Measurements from ENCODE around the gene RSL1D1. TPM values are rescaled to one million over a fixed set of nuclear protein-coding genes. Genes with fewer than 3 reads are reported as not detected.

RSL1D1 gene
- total and polyA plus RNA-seq, 2 donors (not counting 1 experiment from before 2014, with no cell fraction given), result 40.5 to 158 TPM

DNA sequence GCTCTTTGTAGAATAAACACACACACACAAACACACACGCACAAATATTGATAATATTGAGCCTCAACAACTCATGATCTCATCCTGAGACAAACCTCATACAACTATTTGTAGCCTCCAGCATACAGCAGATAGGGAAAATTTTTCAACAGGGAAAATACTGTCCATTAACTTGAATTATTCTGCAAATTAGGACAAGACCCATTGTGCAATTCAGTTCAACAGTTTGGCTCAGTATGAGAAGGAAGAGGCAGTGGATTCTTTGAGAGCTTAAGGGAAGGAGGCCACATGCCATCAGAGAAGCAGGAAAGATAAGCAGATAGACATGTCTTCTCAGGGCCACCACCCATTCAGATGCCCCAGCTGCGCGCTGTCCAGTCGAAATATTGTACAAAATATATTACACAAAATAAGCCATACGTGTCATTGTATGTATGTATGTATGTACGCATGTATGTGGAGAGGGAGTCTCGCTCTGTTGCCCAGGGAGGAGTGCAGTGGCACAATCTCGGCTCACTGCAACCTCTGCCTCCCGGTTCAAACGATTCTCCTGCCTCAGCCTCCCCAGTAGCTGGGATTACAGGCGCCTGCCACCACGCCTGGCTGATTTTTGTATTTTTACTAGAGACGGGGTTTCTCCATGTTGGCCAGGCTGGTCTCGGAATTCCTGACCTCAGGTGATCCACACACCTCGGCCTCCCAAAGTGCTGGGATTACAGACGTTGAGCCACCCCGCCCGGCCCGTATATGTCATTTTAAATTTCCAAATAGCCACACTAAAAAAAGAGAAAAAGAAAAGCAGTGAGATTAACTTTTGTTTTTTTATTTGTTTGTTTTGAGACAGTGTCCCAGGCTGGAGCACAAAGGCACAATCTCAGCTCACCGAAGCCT, 56.1 kb downstream of the RSL1D1 start:
- Histone ChIP-seq H3K4me3 (replicated peaks in 1 of 4; ENCODE audit: control extremely low read depth in 1 of 4, insufficient read depth in 1 of 4, low read depth in 3 of 4, low read length in 4 of 4) (peak overlapping the region; percentile 80 to 99 (median 87)), H3K4me2 (ENCODE audit: extremely low read depth, insufficient read depth, low read length) (peak overlapping the region; percentile 61), H3K27ac (ENCODE audit: insufficient read depth, low read length) (no peak overlapping the region), H3K9me3 (ENCODE audit: control insufficient read depth, insufficient read depth, low read depth, low read length) (no peaks in the 10 kb centered on the region), H3K27me3 (ENCODE audit: control insufficient read depth, insufficient read depth, low read length) (no peaks in the 10 kb centered on the region), H3K9ac (ENCODE audit: insufficient read depth, low read length) (no peak overlapping the region), H3K36me3 (ENCODE audit: control insufficient read depth, insufficient read depth, low read length) (no peaks in the 10 kb centered on the region), H3K79me2 (ENCODE audit: control insufficient read depth, insufficient read depth, low read length) (peaks cover 82% of the 10 kb centered on the region), H3K4me1 (ENCODE audit: control insufficient read depth, extremely low read depth, insufficient read depth, low read length) (no peaks in the 10 kb centered on the region), H2AFZ (ENCODE audit: low read length) (no peak overlapping the region), H4K20me1 (ENCODE audit: control insufficient read depth, extremely low read depth, insufficient read depth, low read length) (no peaks in the 10 kb centered on the region)
- peak in 1 of 2 donors; percentile 54 for DNase-seq (ENCODE audit: low read depth in 2 of 2)
- TF ChIP-seq EZH2 (IDR thresholded peaks at IDR 0.05; ENCODE audit: low read length, missing control alignments), result no peak
- TF ChIP-seq, protein P1, sequence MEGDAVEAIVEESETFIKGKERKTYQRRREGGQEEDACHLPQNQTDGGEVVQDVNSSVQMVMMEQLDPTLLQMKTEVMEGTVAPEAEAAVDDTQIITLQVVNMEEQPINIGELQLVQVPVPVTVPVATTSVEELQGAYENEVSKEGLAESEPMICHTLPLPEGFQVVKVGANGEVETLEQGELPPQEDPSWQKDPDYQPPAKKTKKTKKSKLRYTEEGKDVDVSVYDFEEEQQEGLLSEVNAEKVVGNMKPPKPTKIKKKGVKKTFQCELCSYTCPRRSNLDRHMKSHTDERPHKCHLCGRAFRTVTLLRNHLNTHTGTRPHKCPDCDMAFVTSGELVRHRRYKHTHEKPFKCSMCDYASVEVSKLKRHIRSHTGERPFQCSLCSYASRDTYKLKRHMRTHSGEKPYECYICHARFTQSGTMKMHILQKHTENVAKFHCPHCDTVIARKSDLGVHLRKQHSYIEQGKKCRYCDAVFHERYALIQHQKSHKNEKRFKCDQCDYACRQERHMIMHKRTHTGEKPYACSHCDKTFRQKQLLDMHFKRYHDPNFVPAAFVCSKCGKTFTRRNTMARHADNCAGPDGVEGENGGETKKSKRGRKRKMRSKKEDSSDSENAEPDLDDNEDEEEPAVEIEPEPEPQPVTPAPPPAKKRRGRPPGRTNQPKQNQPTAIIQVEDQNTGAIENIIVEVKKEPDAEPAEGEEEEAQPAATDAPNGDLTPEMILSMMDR (conservative IDR thresholded peaks at IDR 0.05 in 1 of 2, IDR thresholded peaks at IDR 0.05 in 1 of 2; ENCODE audit: low read depth in 1 of 2, low read length in 2 of 2), result no peak

DNA sequence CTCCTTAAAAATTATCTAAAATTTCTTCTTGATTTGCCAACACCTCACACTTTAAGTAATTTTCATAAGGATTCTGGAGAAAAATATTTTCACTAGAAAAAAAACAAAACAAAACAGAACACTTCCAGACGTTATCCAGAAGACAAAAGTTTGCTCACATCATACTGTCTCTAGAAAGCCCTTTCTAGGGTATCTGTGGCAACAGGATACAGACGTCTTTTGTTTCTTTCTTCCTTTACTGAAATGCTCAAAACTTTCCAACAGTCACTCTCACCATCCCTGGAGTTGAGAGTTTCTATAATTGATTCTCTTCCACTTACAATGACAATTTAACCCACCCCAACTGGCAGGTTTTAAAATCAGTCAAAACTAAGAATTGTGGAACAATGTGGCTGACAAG, 56.9 kb downstream of the RSL1D1 start:
- no peaks in the 10 kb centered on the region for H3K36me3 ChIP-seq (ENCODE audit: control insufficient read depth, insufficient read depth, low read length)
- H3K4me3 ChIP-seq (replicated peaks in 1 of 4; ENCODE audit: control extremely low read depth in 1 of 4, insufficient read depth in 1 of 4, low read depth in 3 of 4, low read length in 4 of 4), result peak overlapping the region in 1 of 4 experiments; percentile 99
- H3K27me3 ChIP-seq (ENCODE audit: control insufficient read depth, insufficient read depth, low read length), result no peaks in the 10 kb centered on the region
- no peak overlapping the region for H3K9ac ChIP-seq (ENCODE audit: insufficient read depth, low read length)
- no peaks in the 10 kb centered on the region for H3K9me3 ChIP-seq (ENCODE audit: control insufficient read depth, insufficient read depth, low read depth, low read length)
- no peak for DNase-seq (ENCODE audit: low read depth in 2 of 2)
- no peak overlapping the region for H3K27ac ChIP-seq (ENCODE audit: insufficient read depth, low read length)
- TF ChIP-seq EZH2 (IDR thresholded peaks at IDR 0.05; ENCODE audit: low read length, missing control alignments), result no peak
- TF ChIP-seq, protein P1 (conservative IDR thresholded peaks at IDR 0.05 in 1 of 2, IDR thresholded peaks at IDR 0.05 in 1 of 2; ENCODE audit: low read depth in 1 of 2, low read length in 2 of 2), result no peak
- H2AFZ ChIP-seq (ENCODE audit: low read length), result no peak overlapping the region
- H3K4me1 ChIP-seq (ENCODE audit: control insufficient read depth, extremely low read depth, insufficient read depth, low read length), result no peaks in the 10 kb centered on the region
- peak overlapping the region; percentile 56 for H3K4me2 ChIP-seq (ENCODE audit: extremely low read depth, insufficient read depth, low read length)
- no peaks in the 10 kb centered on the region for H4K20me1 ChIP-seq (ENCODE audit: control insufficient read depth, extremely low read depth, insufficient read depth, low read length)
- peaks cover 88% of the 10 kb centered on the region for H3K79me2 ChIP-seq (ENCODE audit: control insufficient read depth, insufficient read depth, low read length)

GRCh38 chr16:11793840-11794239, 57.5 kb downstream of the RSL1D1 start:
- Histone ChIP-seq H3K4me1 (ENCODE audit: control insufficient read depth, extremely low read depth, insufficient read depth, low read length) (no peaks in the 10 kb centered on the region), H3K79me2 (ENCODE audit: control insufficient read depth, insufficient read depth, low read length) (peaks cover 90% of the 10 kb centered on the region), H3K27ac (ENCODE audit: insufficient read depth, low read length) (no peak overlapping the region), H3K4me2 (ENCODE audit: extremely low read depth, insufficient read depth, low read length) (no peak overlapping the region), H3K36me3 (ENCODE audit: control insufficient read depth, insufficient read depth, low read length) (no peaks in the 10 kb centered on the region), H2AFZ (ENCODE audit: low read length) (no peak overlapping the region), H3K9ac (ENCODE audit: insufficient read depth, low read length) (no peak overlapping the region), H4K20me1 (ENCODE audit: control insufficient read depth, extremely low read depth, insufficient read depth, low read length) (no peaks in the 10 kb centered on the region), H3K9me3 (ENCODE audit: control insufficient read depth, insufficient read depth, low read depth, low read length) (no peaks in the 10 kb centered on the region), H3K27me3 (ENCODE audit: control insufficient read depth, insufficient read depth, low read length) (no peaks in the 10 kb centered on the region), H3K4me3 (replicated peaks in 1 of 4; ENCODE audit: control extremely low read depth in 1 of 4, insufficient read depth in 1 of 4, low read depth in 3 of 4, low read length in 4 of 4) (no peak overlapping the region)
- DNase-seq (ENCODE audit: low read depth in 2 of 2), result no peak
- TF ChIP-seq, protein P1 (conservative IDR thresholded peaks at IDR 0.05 in 1 of 2, IDR thresholded peaks at IDR 0.05 in 1 of 2; ENCODE audit: low read depth in 1 of 2, low read length in 2 of 2), result no peak
- no peak for TF ChIP-seq EZH2 (IDR thresholded peaks at IDR 0.05; ENCODE audit: low read length, missing control alignments)
